ENCODE data around the gene GALNT18. TPM values are rescaled to one million over a fixed set of nuclear protein-coding genes. Genes with fewer than 3 reads are reported as not detected.

The GALNT18 gene
- total RNA-seq, 2 donors from 2014 or later: 29.4 to 105 TPM

GRCh38 chr11:11608783-11609232 lies 13.0 kb downstream of the GALNT18 start:
- no peak for TF ChIP-seq POLR2A (IDR thresholded peaks at IDR 0.05)
- TF ChIP-seq POLR2AphosphoS5 (IDR thresholded peaks at IDR 0.05): no peak
- no peak for TF ChIP-seq CTCF (IDR thresholded peaks at IDR 0.05)
- H3K27me3 ChIP-seq (replicated peaks; ENCODE audit: insufficient read depth): no peaks in the 10 kb centered on the region
- H3K9me3 ChIP-seq: no peaks in the 10 kb centered on the region
- H3K4me1 ChIP-seq (replicated peaks): peaks cover 2% of the 10 kb centered on the region
- H3K36me3 ChIP-seq: no peaks in the 10 kb centered on the region
- intact Hi-C loops (cut with DNase I): no loop called here
- DNase-seq (ENCODE audit: low spot score): no peak
- 80% methylated on average over 2 of the region's 2 CpGs for WGBS
- H3K4me3 ChIP-seq: no peak overlapping the region
- H3K27ac ChIP-seq: no peak overlapping the region

GRCh38 chr11:11607772-11608171 lies 14.0 kb downstream of the GALNT18 start:
- H3K4me1 ChIP-seq (replicated peaks): peaks cover 2% of the 10 kb centered on the region
- no peak for TF ChIP-seq POLR2AphosphoS5 (IDR thresholded peaks at IDR 0.05)
- no peak for TF ChIP-seq CTCF (IDR thresholded peaks at IDR 0.05)
- TF ChIP-seq POLR2A (IDR thresholded peaks at IDR 0.05): no peak
- 72% methylated on average over 2 of the region's 2 CpGs for WGBS

GRCh38 chr11:11605821-11606450 lies 15.9 kb downstream of the GALNT18 start:
- Histone ChIP-seq H3K4me3 (no peak overlapping the region), H3K27me3 (replicated peaks; ENCODE audit: insufficient read depth) (no peaks in the 10 kb centered on the region), H3K9me3 (no peaks in the 10 kb centered on the region), H3K4me1 (replicated peaks) (peaks cover 2% of the 10 kb centered on the region), H3K36me3 (no peaks in the 10 kb centered on the region), H3K27ac (no peak overlapping the region)
- TF ChIP-seq POLR2AphosphoS5 (IDR thresholded peaks at IDR 0.05): no peak
- TF ChIP-seq POLR2A (IDR thresholded peaks at IDR 0.05): no peak
- intact Hi-C loops (cut with DNase I): no loop called here
- WGBS: 83% methylated on average over 5 of the region's 5 CpGs
- no peak for DNase-seq (ENCODE audit: low spot score)

More at GRCh38 chr11:11607772-11608171, 14.0 kb downstream of the GALNT18 start:
- H3K27me3 ChIP-seq (replicated peaks; ENCODE audit: insufficient read depth): no peaks in the 10 kb centered on the region
- H3K27ac ChIP-seq: no peak overlapping the region
- intact Hi-C loops (cut with DNase I): no loop called here
- no peaks in the 10 kb centered on the region for H3K36me3 ChIP-seq
- no peak for DNase-seq (ENCODE audit: low spot score)
- H3K4me3 ChIP-seq: no peak overlapping the region
- no peaks in the 10 kb centered on the region for H3K9me3 ChIP-seq

- DNase-seq (ENCODE audit: low spot score): no peak
- Histone ChIP-seq H3K27me3 (replicated peaks; ENCODE audit: insufficient read depth) (no peaks in the 10 kb centered on the region), H3K4me3 (no peak overlapping the region), H3K27ac (no peak overlapping the region), H3K36me3 (no peaks in the 10 kb centered on the region), H3K9me3 (no peaks in the 10 kb centered on the region), H3K4me1 (replicated peaks) (peaks cover 2% of the 10 kb centered on the region)
- WGBS: 80% methylated on average over 6 of the region's 6 CpGs
- intact Hi-C loops (cut with DNase I): no loop called here
- TF ChIP-seq POLR2A (IDR thresholded peaks at IDR 0.05) (no peak), CTCF (IDR thresholded peaks at IDR 0.05) (no peak), POLR2AphosphoS5 (IDR thresholded peaks at IDR 0.05) (no peak)
Measured at GRCh38 chr11:11605181-11605580, 16.6 kb downstream of the GALNT18 start.

- no peak for TF ChIP-seq POLR2A (IDR thresholded peaks at IDR 0.05)
- TF ChIP-seq POLR2AphosphoS5 (IDR thresholded peaks at IDR 0.05): no peak
- TF ChIP-seq CTCF (IDR thresholded peaks at IDR 0.05): no peak
- DNase-seq (ENCODE audit: low spot score): no peak
- no peak overlapping the region for H3K27ac ChIP-seq
- no peaks in the 10 kb centered on the region for H3K27me3 ChIP-seq (replicated peaks; ENCODE audit: insufficient read depth)
- H3K9me3 ChIP-seq: no peaks in the 10 kb centered on the region
- no peak overlapping the region for H3K4me3 ChIP-seq
- WGBS: 89% methylated on average over 7 of the region's 7 CpGs
- intact Hi-C loops (cut with DNase I): no loop called here
- H3K4me1 ChIP-seq (replicated peaks): peaks cover 2% of the 10 kb centered on the region
- no peaks in the 10 kb centered on the region for H3K36me3 ChIP-seq
Measured at GRCh38 chr11:11604370-11604990, 17.3 kb downstream of the GALNT18 start.

All from prostate gland (tissue), 2 donors.